K562 (cell line): ENCODE data around the gene HOXB1. TPM values are rescaled to one million over a fixed set of nuclear protein-coding genes. Genes with fewer than 3 reads are reported as not detected.
A peak's percentile ranks its signal among the peaks of the same experiment; 100 is the strongest.

Experiments
- AFF1 ChIP-seq, 2 experiments: fragments of 450-650 bp; IDR thresholded peaks; 2 replicates each; pipeline ENCODE4 v1.6.1; 2018; ENCODE audit warnings: mild to moderate bottlenecking in 2 of 2, low read depth in 1 of 2; ENCODE audit not compliant: partially characterized antibody in 2 of 2
- ATF1 ChIP-seq, 2 experiments: fragments of 450-650 bp in 1 of 2; IDR thresholded peaks; 2 replicates each; pipeline ENCODE4 v1.6.1; 2016; ENCODE audit warnings: missing compliant biosample characterization in 1 of 2, missing genetic modification characterization in 1 of 2
- CREB1 ChIP-seq, 2 experiments: sonication (generic) in 1 of 2; formaldehyde crosslinking in 1 of 2; IDR thresholded peaks; 2 replicates each; pipeline versions ENCODE4 v1.6.1 to v1.8.0; 2012 to 2022; ENCODE audit warnings: inconsistent platforms in 1 of 2, mild to moderate bottlenecking in 1 of 2, missing genetic modification reagents in 1 of 2, moderate library complexity in 1 of 2
- GTF2A2 ChIP-seq: IDR thresholded peaks from 2 replicates; pipeline ENCODE4 v1.6.1; 2016; ENCODE audit warnings: mild to moderate bottlenecking, missing genetic modification characterization, missing compliant biosample characterization
- HNRNPL ChIP-seq: fragments of 200-400 bp; formaldehyde crosslinking; IDR thresholded peaks from 2 replicates; pipeline ENCODE4 v1.6.1; 2017; ENCODE audit warnings: low read depth, mild to moderate bottlenecking, low read length
- HNRNPLL ChIP-seq: fragments of 200-400 bp; formaldehyde crosslinking; IDR thresholded peaks from 2 replicates; pipeline ENCODE4 v1.6.1; 2017; ENCODE audit warnings: low read length, low read depth, mild to moderate bottlenecking; ENCODE audit not compliant: poor library complexity, severe bottlenecking
- HSF4 ChIP-seq: fragments of 250-450 bp; sonication (Bioruptor Pico); IDR thresholded peaks from 2 replicates; pipeline ENCODE4 v2.1.2; 2022; ENCODE audit warnings: mild to moderate bottlenecking, moderate library complexity, borderline replicate concordance
- MITF ChIP-seq: IDR thresholded peaks from 2 replicates; pipeline ENCODE4 v1.6.1; 2014; ENCODE audit warnings: antibody characterized with exemption
- PTBP1 ChIP-seq: fragments of 200-400 bp; formaldehyde crosslinking; IDR thresholded peaks from 2 replicates; pipeline ENCODE4 v1.6.1; 2017; ENCODE audit warnings: low read depth, low read length
- SRSF3 ChIP-seq: fragments of 200-400 bp; formaldehyde crosslinking; IDR thresholded peaks from 2 replicates; pipeline ENCODE4 v1.6.1; 2016; ENCODE audit warnings: mild to moderate bottlenecking, low read length, moderate library complexity; ENCODE audit not compliant: insufficient read depth
- TCFL5 ChIP-seq: fragments of 250-450 bp; sonication (Bioruptor Pico); conservative IDR thresholded peaks from 2 replicates; pipeline ENCODE4 v1.6.1; 2021; ENCODE audit warnings: mild to moderate bottlenecking, moderate library complexity, matching md5 sums
- TFAP4 ChIP-seq: sonication (generic); formaldehyde crosslinking; IDR thresholded peaks from 2 replicates; pipeline ENCODE4 v1.8.0; 2022; ENCODE audit warnings: missing genetic modification reagents, mild to moderate bottlenecking, moderate library complexity, borderline replicate concordance
- UBTF ChIP-seq, 2 experiments: IDR thresholded peaks; 2 replicates each; pipeline ENCODE4 v1.6.1; 2012; ENCODE audit warnings: improper control_type of control experiment in 2 of 2, low read depth in 2 of 2, low read length in 2 of 2, borderline replicate concordance in 1 of 2
- ZNF512 ChIP-seq: IDR thresholded peaks from 2 replicates; pipeline ENCODE4 v1.6.1; 2016; ENCODE audit warnings: missing genetic modification characterization, missing compliant biosample characterization
- polyA plus RNA-seq, 8 experiments: library from polyadenylated mRNA; depleted of rRNA in 4 of 8; stranded (reverse) in 5 of 8; unstranded in 3 of 8; fragments of >200 nt; fragmentation: Nextera tagmentation in 2 of 8; fragmentation: Illumina TruSeq in 1 of 8; extraction: Ambion mirVana in 2 of 8; extraction: Trizol in 1 of 8; gene quantifications; 2 replicates each; pipeline versions ENCODE4 v1.2.1 to v1.2.3, GENCODE V29; 2011 to 2014; ENCODE audit warnings: inconsistent platforms in 1 of 8, missing spikeins in 1 of 8
- total RNA-seq, 7 experiments: library from RNA; depleted of rRNA in 6 of 7; stranded (reverse); fragments of >200 nt in 6 of 7; fragmentation: Illumina TruSeq in 2 of 7; extraction: Trizol in 2 of 7; gene quantifications; 2 replicates each; pipeline versions ENCODE4 v1.2.1 to v1.2.3, GENCODE V29; 2011 to 2021; ENCODE audit warnings: low replicate concordance in 1 of 7

The HOXB1 gene
- total and polyA plus RNA-seq, 9 of the 15 experiments (the other 6 are each of a cell fraction or from before 2014, with no cell fraction given) = 0.04 TPM; not detected in 8

GRCh38 chr17:48543107-48543853 lies 12.5 kb upstream of the HOXB1 start (continued):
- TF ChIP-seq AFF1 (IDR thresholded peaks at IDR 0.05; ENCODE audit: low read depth in 1 of 2, partially characterized antibody in 2 of 2) = peak; percentile 17 to 59
- 0 out of 2 replicates have a peak, but pooled peaks have one; percentile 13 for TF ChIP-seq ZNF512 (tag)
- no peak for TF ChIP-seq PTBP1
- 0 out of 2 replicates have a peak, but pooled peaks have one; percentile 19 for TF ChIP-seq HNRNPL
- TF ChIP-seq CREB1 (IDR thresholded peaks at IDR 0.05) = no peak
- 0 out of 2 replicates have a peak, but pooled peaks have one; percentile 28 for TF ChIP-seq CREB1 (CRISPR knock-in tag; IDR thresholded peaks at IDR 0.05)
- peak; percentile 11; the same call in 1 of the 2 replicates for TF ChIP-seq TFAP4 (CRISPR knock-in tag)
- no peak for TF ChIP-seq HSF4 (CRISPR knock-in tag)
- TF ChIP-seq UBTF (IDR thresholded peaks at IDR 0.05; ENCODE audit: borderline replicate concordance in 1 of 2, low read depth in 2 of 2, low read length in 2 of 2) = peak; percentile 95 to 96
- TF ChIP-seq TCFL5 (CRISPR knock-in tag) = no peak
- peak; percentile 85 for TF ChIP-seq HNRNPLL
- no peak for TF ChIP-seq ATF1 (CRISPR knock-in tag; IDR thresholded peaks at IDR 0.05)
- TF ChIP-seq ATF1 (tag; IDR thresholded peaks at IDR 0.05) = 0 out of 2 replicates have a peak, but pooled peaks have one; percentile 11
- 0 out of 2 replicates have a peak, but pooled peaks have one; percentile 24 for TF ChIP-seq GTF2A2 (tag)
- TF ChIP-seq SRSF3 = peak; percentile 98; the same call in 1 of the 2 replicates
- no peak for TF ChIP-seq MITF
